ENCODE results near the gene MRTFB. TPM values are rescaled to one million over a fixed set of nuclear protein-coding genes. Genes with fewer than 3 reads are reported as not detected.

The MRTFB gene
- total and polyA plus RNA-seq, 2 of the 13 experiments (the other 11 are each of a cell fraction or from before 2014, with no cell fraction given), result 11.4 to 14.0 TPM

DNA sequence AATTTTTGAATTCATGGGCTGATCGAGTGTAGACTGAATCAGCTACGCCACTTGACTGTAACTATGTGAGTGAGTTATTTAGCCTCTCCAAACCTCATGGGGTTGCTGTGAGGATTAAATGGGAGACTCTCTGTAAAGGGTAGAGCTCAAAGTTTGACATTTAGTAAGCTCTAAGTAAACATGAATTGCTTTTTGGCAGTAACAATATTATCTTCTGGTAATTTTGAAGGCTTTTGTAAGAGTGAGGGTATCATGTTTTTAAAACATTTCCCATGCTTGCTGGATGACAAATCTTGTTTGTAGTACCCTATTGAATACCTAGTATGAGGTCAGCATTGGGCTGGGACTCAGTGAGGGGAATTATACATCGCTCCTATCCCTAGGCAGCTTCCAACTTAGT lies 35.3 kb downstream of the MRTFB start (continued):
- TF ChIP-seq DZIP1 (CRISPR knock-in tag; IDR thresholded peaks at IDR 0.05) (no peak), ZNF441 (CRISPR knock-in tag; IDR thresholded peaks at IDR 0.05; ENCODE audit: borderline replicate concordance) (no peak), ZNF333 (CRISPR knock-in tag; IDR thresholded peaks at IDR 0.05; ENCODE audit: borderline replicate concordance) (no peak), ZNF484 (CRISPR knock-in tag; IDR thresholded peaks at IDR 0.05; ENCODE audit: borderline replicate concordance, low read depth) (no peak), NR1H2 (CRISPR knock-in tag; IDR thresholded peaks at IDR 0.05; ENCODE audit: borderline replicate concordance, low read depth) (no peak), ZNF781 (CRISPR knock-in tag; IDR thresholded peaks at IDR 0.05; ENCODE audit: borderline replicate concordance, not compliant biosample characterization) (no peak), E2F5 (CRISPR knock-in tag; conservative IDR thresholded peaks at IDR 0.05) (no peak), SNAPC2 (CRISPR knock-in tag; IDR thresholded peaks at IDR 0.05) (no peak), ZNF33B (CRISPR knock-in tag; IDR thresholded peaks at IDR 0.05) (no peak), ZBTB38 (CRISPR knock-in tag; IDR thresholded peaks at IDR 0.05) (no peak), HOMEZ (CRISPR knock-in tag; IDR thresholded peaks at IDR 0.05; ENCODE audit: low read depth) (no peak), TFE3 (CRISPR knock-in tag; IDR thresholded peaks at IDR 0.05) (no peak), SUZ12 (IDR thresholded peaks at IDR 0.05; ENCODE audit: low read depth, low read length) (no peak), MXD3 (CRISPR knock-in tag; IDR thresholded peaks at IDR 0.05) (no peak), REPIN1 (CRISPR knock-in tag; IDR thresholded peaks at IDR 0.05; ENCODE audit: borderline replicate concordance, low read depth) (no peak), ADNP (CRISPR knock-in tag; IDR thresholded peaks at IDR 0.05) (no peak)
- TF ChIP-seq, protein P1, sequence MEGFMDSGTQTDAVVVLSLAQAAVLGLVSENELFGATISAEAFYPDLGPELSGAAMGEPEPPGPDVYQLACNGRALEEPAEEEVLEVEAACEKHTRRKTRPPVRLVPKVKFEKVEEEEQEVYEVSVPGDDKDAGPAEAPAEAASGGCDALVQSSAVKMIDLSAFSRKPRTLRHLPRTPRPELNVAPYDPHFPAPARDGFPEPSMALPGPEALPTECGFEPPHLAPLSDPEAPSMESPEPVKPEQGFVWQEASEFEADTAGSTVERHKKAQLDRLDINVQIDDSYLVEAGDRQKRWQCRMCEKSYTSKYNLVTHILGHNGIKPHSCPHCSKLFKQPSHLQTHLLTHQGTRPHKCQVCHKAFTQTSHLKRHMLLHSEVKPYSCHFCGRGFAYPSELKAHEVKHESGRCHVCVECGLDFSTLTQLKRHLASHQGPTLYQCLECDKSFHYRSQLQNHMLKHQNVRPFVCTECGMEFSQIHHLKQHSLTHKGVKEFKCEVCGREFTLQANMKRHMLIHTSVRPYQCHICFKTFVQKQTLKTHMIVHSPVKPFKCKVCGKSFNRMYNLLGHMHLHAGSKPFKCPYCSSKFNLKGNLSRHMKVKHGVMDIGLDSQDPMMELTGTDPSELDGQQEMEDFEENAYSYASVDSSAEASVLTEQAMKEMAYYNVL (CRISPR knock-in tag; IDR thresholded peaks at IDR 0.05; ENCODE audit: borderline replicate concordance), result no peak
- TF ChIP-seq, protein P2, sequence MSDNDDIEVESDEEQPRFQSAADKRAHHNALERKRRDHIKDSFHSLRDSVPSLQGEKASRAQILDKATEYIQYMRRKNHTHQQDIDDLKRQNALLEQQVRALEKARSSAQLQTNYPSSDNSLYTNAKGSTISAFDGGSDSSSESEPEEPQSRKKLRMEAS (IDR thresholded peaks at IDR 0.05), result no peak
- TF ChIP-seq, protein P3, sequence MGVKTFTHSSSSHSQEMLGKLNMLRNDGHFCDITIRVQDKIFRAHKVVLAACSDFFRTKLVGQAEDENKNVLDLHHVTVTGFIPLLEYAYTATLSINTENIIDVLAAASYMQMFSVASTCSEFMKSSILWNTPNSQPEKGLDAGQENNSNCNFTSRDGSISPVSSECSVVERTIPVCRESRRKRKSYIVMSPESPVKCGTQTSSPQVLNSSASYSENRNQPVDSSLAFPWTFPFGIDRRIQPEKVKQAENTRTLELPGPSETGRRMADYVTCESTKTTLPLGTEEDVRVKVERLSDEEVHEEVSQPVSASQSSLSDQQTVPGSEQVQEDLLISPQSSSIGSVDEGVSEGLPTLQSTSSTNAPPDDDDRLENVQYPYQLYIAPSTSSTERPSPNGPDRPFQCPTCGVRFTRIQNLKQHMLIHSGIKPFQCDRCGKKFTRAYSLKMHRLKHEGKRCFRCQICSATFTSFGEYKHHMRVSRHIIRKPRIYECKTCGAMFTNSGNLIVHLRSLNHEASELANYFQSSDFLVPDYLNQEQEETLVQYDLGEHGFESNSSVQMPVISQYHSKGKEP (CRISPR knock-in tag; IDR thresholded peaks at IDR 0.05), result no peak

Data from HepG2 (cell line).